Psoas muscle (tissue), 8 donors: ENCODE data around the gene MICAL1. TPM values are rescaled to one million over a fixed set of nuclear protein-coding genes. Genes with fewer than 3 reads are reported as not detected.
A peak's percentile ranks its signal among the peaks of the same experiment; 100 is the strongest.

Experiments
- ATAC-seq, 4 donors: fragments of 200-7000 bp; cut with Tn5 transposase; one replicate each; pipeline ENCODE4 v1.9.1; 2020; ENCODE audit warnings: moderate library complexity in 3 of 4, mild to moderate bottlenecking in 2 of 4
- DNase-seq, 2 donors: peaks; one replicate each; pipeline ENCODE4 v3.0.0-alpha.2; 2020
- H3K27ac ChIP-seq: fragments of 200-600 bp; one replicate; pipeline ENCODE4 v1.8.0; 2022
- H3K27me3 ChIP-seq, 3 donors: fragments of 200-600 bp in 1 of 3; one replicate each; pipeline versions ENCODE4 v1.6.1 to v1.8.0; 2013 to 2022; ENCODE audit warnings: low read length in 2 of 3, mild to moderate bottlenecking in 2 of 3, moderate library complexity in 1 of 3; ENCODE audit not compliant: insufficient read depth in 3 of 3
- H3K36me3 ChIP-seq, 2 donors: fragments of 200-600 bp in 1 of 2; one replicate each; pipeline versions ENCODE4 v1.6.1 to v1.8.0; 2013 to 2022; ENCODE audit warnings: low read depth in 1 of 2, mild to moderate bottlenecking in 1 of 2, moderate library complexity in 1 of 2; ENCODE audit not compliant: insufficient read depth in 1 of 2
- H3K4me1 ChIP-seq: fragments of 200-600 bp; one replicate; pipeline ENCODE4 v1.8.0; 2022
- H3K4me3 ChIP-seq: fragments of 200-600 bp; one replicate; pipeline ENCODE4 v1.8.0; 2022; ENCODE audit warnings: mild to moderate bottlenecking
- H3K9me3 ChIP-seq: fragments of 200-600 bp; one replicate; pipeline ENCODE4 v1.8.0; 2022
- WGBS, 3 donors: extraction: QIAGEN DNeasy Blood & Tissue Kit; methylation state at CpG; one replicate each; pipeline versions ENCODE4 v1.1.6 to v1.1.7; 2013; 5-methylcytosine and 5-hydroxymethylcytosine counted together
- intact Hi-C, 2 donors: fragments of 100-400 bp; cut with DNase I; formaldehyde crosslinking; loops; one replicate each; pipeline versions ENCODE4 v1.11.0 to v1.14.2; 2022
- polyA plus RNA-seq, 3 donors: library from polyadenylated mRNA; stranded (reverse); fragments of 200-250 nt; gene quantifications; one replicate each; pipeline ENCODE4 v1.2.3, GENCODE V29; 2013
- total RNA-seq, 4 donors: library from RNA; stranded (reverse); fragmentation: NEBNext Ultra II Directional in 2 of 4; extraction: Animal tissue kit (Norgen Biotek cat#: 25700) in 2 of 4; gene quantifications; one replicate each; pipeline versions ENCODE4 v1.2.1 to v1.2.4, GENCODE V29; 2021 to 2023
- TF ChIP-seq, protein P1 (sequence below): fragments of 200-600 bp; IDR thresholded peaks from one replicate; pipeline ENCODE4 v1.8.0; 2022; ENCODE audit warnings: antibody characterized with exemption
- donor health status: healthy with polysubstance abuse.
- donor health status: DM: no; HTN: no; CAD: no; lungs with moderate emphysema.
- donor health status: Bipolar disorder and iron deficiency.
- donor health status: healthy.
- donor health status: DM: yes; HTN: yes; CAD: no.
- donor health status: DM: no; HTN: no; CAD: no.
- donor health status: DM: no; HTN: no; CAD: no.
- donor health status: DM: yes; HTN: yes; CAD: no.

Gene MICAL1
- total and polyA plus RNA-seq, 7 donors, result 3.1 to 9.4 (median 6.2) TPM

DNA sequence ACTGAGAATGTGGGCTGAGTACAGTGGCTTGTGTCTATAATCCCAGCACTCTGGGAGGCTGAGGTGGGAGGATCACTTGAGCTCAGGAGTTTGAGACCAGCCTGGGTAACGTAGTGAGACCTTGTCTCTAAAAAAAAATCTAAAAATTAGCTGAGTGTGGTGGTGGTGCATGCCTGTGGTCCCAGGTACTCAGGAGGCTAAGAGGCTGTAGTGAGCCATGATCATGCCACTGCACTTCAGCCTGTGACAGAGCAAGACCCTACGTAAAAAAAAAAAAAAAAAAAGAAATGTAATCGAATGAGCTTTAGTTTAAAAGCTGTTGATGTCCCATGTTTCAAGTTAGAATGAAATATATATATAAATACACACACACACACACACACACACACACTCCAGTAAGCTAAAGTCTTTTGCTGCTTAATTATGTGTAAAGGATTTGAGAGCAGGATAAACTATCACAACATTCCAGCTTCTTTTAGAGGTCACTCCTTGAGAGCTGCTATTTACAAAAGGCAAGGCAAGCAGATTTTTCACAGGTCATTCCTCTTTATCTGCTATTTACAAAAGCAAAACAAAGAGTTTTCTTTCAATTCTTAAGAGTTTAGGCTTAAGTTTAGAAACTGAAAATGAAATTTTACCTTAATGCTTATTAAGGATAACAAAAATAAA, 4.7 kb upstream of the MICAL1 start:
- Histone ChIP-seq H3K27me3 (no peaks in the 10 kb centered on the region), H3K4me3 (no peak overlapping the region), H3K9me3 (no peaks in the 10 kb centered on the region), H3K27ac (no peak overlapping the region), H3K36me3 (peaks cover 3 to 35% of the 10 kb centered on the region in 2 donors), H3K4me1 (peaks cover 28% of the 10 kb centered on the region)
- intact Hi-C loops, result no loop called here
- ATAC-seq, result no peak
- TF ChIP-seq, protein P1, sequence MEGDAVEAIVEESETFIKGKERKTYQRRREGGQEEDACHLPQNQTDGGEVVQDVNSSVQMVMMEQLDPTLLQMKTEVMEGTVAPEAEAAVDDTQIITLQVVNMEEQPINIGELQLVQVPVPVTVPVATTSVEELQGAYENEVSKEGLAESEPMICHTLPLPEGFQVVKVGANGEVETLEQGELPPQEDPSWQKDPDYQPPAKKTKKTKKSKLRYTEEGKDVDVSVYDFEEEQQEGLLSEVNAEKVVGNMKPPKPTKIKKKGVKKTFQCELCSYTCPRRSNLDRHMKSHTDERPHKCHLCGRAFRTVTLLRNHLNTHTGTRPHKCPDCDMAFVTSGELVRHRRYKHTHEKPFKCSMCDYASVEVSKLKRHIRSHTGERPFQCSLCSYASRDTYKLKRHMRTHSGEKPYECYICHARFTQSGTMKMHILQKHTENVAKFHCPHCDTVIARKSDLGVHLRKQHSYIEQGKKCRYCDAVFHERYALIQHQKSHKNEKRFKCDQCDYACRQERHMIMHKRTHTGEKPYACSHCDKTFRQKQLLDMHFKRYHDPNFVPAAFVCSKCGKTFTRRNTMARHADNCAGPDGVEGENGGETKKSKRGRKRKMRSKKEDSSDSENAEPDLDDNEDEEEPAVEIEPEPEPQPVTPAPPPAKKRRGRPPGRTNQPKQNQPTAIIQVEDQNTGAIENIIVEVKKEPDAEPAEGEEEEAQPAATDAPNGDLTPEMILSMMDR, result no peak
- DNase-seq, result no peak
- 86 to 93% (median 87%) methylated on average over 3 of the region's 3 CpGs for WGBS, 3 donors

DNA sequence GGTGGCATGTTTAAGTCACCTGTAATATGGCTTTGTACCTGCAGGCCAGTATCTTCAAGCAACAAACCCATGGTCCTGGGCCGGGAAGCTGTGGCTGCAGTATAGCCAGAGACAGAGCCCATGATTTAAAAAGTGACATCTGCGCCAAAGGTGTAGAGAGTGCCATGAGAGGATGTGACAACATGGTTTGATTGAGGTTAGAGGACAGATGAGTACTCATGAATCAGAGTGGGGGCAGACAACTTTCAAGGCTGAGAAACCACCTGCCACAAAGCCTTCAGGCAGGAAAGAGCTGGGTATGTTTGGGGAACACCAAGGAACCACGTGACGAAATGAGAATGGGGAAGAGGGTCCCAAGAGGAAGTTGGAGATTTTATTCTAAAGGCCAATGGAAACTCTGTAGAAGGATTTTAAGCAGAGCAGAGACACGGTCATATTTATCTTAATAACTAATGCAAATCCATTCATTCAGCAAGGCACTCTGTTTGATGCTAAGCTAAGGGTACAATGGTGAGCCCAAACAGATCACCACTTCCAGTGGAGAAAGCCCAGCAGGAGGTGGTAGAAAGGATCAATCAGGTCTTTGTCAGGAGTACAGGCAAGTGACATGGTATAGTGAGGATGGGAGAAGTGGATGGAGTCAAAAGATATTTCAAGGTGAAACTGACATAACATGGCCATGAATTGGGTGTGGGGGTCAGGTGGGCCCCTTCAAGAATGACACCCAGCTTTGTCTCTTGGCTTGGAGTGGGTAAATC, 3.4 kb upstream of the MICAL1 start:
- Histone ChIP-seq H3K4me1 (peaks cover 25% of the 10 kb centered on the region), H3K4me3 (no peak overlapping the region), H3K27me3 (no peaks in the 10 kb centered on the region), H3K27ac (peak overlapping the region; percentile 83), H3K9me3 (no peaks in the 10 kb centered on the region), H3K36me3 (peaks cover 3 to 21% of the 10 kb centered on the region in 2 donors)
- no peak for DNase-seq
- intact Hi-C loops, result no loop called here
- 79 to 84% (median 83%) methylated on average over 5 of the region's 5 CpGs for WGBS, 3 donors
- ATAC-seq, result no peak
- TF ChIP-seq, protein P1, result no peak

GRCh38 chr6:109457562-109457996, 2.0 kb upstream of the MICAL1 start:
- TF ChIP-seq, protein P1, result no peak
- DNase-seq, result no peak
- peaks cover 3 to 8% of the 10 kb centered on the region in 2 donors for H3K36me3 ChIP-seq
- H3K27me3 ChIP-seq, result no peaks in the 10 kb centered on the region
- ATAC-seq, result peak in 3 of 4 donors; percentile 26 to 53 (median 45)
- H3K27ac ChIP-seq, result peak overlapping the region; percentile 83
- peaks cover 25% of the 10 kb centered on the region for H3K4me1 ChIP-seq
- H3K9me3 ChIP-seq, result no peaks in the 10 kb centered on the region
- H3K4me3 ChIP-seq, result peak overlapping the region; percentile 93
- intact Hi-C loops, result no loop called here
- WGBS, 3 donors, result 37 to 54% (median 41%) methylated on average over 6 of the region's 6 CpGs

DNA sequence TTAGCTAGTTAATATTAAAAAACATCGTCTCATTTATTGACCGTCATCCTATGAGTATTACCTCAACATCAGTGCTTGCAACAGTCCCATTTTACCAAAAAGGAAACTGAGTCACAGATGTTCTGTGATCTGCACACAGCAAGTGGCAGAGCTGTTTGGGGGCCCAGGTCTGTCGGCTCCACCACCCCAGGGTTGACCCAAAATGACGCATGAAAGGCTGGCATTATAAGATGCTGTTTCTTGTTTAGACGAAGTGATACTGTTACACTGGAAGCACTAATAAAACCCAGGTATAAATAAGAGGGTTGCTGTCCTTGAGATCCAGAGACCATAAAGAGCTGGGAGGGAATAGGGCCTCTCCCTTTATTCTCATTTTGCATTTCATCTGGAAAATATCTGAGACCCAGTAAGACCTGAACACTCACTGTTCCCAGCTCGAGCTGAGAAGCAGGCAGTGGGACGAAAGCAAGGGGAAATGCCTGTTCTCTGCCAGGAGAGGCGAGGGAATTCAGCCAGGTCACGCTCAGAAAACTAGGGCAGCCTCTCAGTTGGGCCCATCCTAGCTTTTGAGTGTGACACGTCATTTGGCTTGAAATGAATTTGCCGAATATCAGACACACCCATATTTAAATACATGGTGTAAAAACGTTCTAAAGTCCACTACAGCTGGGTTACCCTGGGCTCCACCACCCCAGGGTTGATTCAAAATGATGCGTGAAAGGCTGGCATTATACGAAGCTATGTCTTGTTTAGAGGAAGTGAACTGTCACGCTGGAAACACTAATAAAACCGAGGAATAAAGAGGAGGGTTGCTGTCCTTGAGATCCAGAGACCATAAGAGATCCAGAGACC, 1.4 kb upstream of the MICAL1 start:
- H3K4me1 ChIP-seq, result peaks cover 25% of the 10 kb centered on the region
- DNase-seq, result peak; percentile 76 to 86
- peaks cover 0 to 1% of the 10 kb centered on the region in 2 donors for H3K36me3 ChIP-seq
- H3K27ac ChIP-seq, result peak overlapping the region; percentile 83
- intact Hi-C loops, result no loop called here
- H3K4me3 ChIP-seq, result peak overlapping the region; percentile 93
- peak; percentile 30 to 81 (median 66) for ATAC-seq
- TF ChIP-seq, protein P1, result no peak
- WGBS, 3 donors, result 16 to 25% (median 23%) methylated on average over 16 of the region's 16 CpGs
- no peaks in the 10 kb centered on the region for H3K27me3 ChIP-seq
- no peaks in the 10 kb centered on the region for H3K9me3 ChIP-seq
